ENCODE data around the gene ADAM19. TPM values are rescaled to one million over a fixed set of nuclear protein-coding genes. Genes with fewer than 3 reads are reported as not detected.

Gene ADAM19
- total and polyA plus RNA-seq, 7 donors = 0.27 to 4.5 (median 1.4) TPM

DNA sequence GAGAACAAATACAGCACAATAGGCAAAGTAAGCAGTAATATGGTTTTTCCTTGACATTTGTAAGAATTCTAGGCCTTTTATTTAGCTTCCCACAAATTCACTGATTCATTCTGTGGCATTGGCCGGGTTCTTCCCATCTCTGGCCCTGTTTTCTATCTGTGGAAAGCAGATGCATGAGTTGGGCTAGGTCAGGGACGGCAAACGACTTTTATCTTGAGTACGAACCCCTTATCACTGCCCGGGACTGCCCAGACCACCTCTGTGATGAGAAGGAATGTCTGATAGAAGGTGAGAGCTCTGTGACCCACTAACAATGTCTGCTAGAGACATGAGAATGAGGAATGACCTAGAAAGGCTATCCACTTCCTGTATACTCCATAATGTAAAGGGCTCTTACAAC, 35.4 kb upstream of the ADAM19 start:
- TF ChIP-seq, protein P1, sequence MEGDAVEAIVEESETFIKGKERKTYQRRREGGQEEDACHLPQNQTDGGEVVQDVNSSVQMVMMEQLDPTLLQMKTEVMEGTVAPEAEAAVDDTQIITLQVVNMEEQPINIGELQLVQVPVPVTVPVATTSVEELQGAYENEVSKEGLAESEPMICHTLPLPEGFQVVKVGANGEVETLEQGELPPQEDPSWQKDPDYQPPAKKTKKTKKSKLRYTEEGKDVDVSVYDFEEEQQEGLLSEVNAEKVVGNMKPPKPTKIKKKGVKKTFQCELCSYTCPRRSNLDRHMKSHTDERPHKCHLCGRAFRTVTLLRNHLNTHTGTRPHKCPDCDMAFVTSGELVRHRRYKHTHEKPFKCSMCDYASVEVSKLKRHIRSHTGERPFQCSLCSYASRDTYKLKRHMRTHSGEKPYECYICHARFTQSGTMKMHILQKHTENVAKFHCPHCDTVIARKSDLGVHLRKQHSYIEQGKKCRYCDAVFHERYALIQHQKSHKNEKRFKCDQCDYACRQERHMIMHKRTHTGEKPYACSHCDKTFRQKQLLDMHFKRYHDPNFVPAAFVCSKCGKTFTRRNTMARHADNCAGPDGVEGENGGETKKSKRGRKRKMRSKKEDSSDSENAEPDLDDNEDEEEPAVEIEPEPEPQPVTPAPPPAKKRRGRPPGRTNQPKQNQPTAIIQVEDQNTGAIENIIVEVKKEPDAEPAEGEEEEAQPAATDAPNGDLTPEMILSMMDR (IDR thresholded peaks at IDR 0.05) = no peak
- H3K9me3 ChIP-seq = no peaks in the 10 kb centered on the region
- intact Hi-C loops (cut with DNase I) = no loop called here

DNA sequence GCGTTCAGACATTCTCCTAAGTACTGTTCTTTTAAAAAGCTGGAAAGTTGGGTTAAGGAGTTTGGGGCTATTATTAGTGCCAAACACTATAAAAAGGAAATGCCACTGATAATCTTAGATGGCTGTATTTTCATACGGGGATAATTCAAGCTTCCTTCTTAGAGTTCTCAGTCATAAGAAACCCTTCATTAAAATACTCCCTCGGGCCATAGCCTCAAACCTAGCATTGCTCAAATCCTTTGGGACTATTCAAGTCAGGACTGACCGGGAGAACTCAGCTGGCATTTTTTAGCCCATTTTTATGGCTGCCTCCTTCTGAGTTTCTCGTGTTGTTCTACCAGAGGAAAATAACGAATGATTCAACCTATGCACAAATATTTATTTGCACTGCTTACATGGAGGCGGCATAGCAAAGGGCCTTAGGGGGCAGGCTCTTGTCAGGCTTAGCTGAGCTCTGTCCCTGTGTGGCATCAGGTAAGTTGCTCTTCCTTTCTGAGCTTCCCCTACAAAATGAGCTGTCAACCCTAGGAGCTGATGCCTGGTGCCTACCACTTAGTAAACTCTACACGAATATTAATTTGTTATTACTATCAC, 33.5 kb upstream of the ADAM19 start:
- Histone ChIP-seq H3K4me1 (peaks cover 7% of the 10 kb centered on the region), H3K4me3 (no peak overlapping the region), H3K36me3 (ENCODE audit: insufficient read depth in 1 of 2, low read depth in 1 of 2) (no peaks in the 10 kb centered on the region), H3K27me3 (ENCODE audit: insufficient read depth in 3 of 3, low read length in 2 of 3) (no peaks in the 10 kb centered on the region), H3K9me3 (no peaks in the 10 kb centered on the region), H3K27ac (no peak overlapping the region)
- TF ChIP-seq, protein P1 (IDR thresholded peaks at IDR 0.05) = no peak
- intact Hi-C loops (cut with DNase I) = no loop called here
- no peak for ATAC-seq
- WGBS, 3 donors = 61 to 69% (median 61%) methylated on average over 8 of the region's 8 CpGs
- DNase-seq = no peak

More for the DNA sequence above, 35.4 kb upstream of the ADAM19 start:
- Histone ChIP-seq H3K36me3 (ENCODE audit: insufficient read depth in 1 of 2, low read depth in 1 of 2) (no peaks in the 10 kb centered on the region), H3K4me3 (no peak overlapping the region), H3K27me3 (ENCODE audit: insufficient read depth in 3 of 3, low read length in 2 of 3) (no peaks in the 10 kb centered on the region), H3K4me1 (peaks cover 7% of the 10 kb centered on the region), H3K27ac (peak overlapping the region; percentile 78)
- no peak for DNase-seq
- no peak for ATAC-seq
- 78 to 83% (median 82%) methylated on average over 5 of the region's 5 CpGs for WGBS, 3 donors

DNA sequence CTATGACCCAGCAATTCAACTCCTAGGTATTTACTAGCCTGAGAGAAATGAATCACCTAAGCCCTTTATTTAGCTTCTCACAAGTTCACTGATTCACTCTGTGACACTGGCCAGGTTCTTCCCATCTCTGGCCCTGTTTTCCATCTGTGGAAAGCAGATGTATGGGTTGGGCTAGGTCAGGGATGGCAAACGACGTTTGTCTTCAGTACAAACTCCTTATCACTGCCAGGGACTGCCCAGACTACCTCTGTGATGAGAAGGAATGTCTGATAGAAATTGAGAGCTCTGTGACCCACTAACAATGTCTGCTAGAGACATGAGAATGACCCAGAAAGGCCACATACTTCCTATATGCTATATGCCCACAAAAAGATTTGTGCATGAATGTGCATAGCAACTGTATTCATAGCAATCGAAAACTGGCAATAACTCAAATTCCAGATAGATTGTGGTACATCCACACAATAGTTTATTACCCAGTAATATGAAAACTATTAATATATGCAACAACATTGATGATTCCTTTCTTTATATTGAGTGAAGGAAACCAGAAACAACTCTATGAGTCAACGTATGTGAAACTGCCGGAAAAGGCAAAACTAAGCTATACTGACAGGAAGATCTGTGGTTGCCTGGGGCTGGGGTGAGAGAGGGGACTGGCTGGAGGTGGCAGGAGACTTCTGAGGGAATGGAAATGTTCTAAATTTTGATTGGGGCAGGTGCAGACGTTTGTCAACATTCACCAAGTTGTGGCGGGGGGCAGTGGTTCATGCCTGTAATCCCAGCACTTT, 32.0 kb upstream of the ADAM19 start:
- Histone ChIP-seq H3K27me3 (ENCODE audit: insufficient read depth in 3 of 3, low read length in 2 of 3) (no peaks in the 10 kb centered on the region), H3K4me1 (peaks cover 7% of the 10 kb centered on the region), H3K4me3 (no peak overlapping the region), H3K9me3 (no peaks in the 10 kb centered on the region), H3K36me3 (ENCODE audit: insufficient read depth in 1 of 2, low read depth in 1 of 2) (no peaks in the 10 kb centered on the region), H3K27ac (no peak overlapping the region)
- peak in 3 of 4 donors; percentile 59 to 75 (median 63) for ATAC-seq
- WGBS, 3 donors = 63 to 69% (median 66%) methylated on average over 7 of the region's 7 CpGs
- no peak for DNase-seq
- intact Hi-C loops (cut with DNase I) = no loop called here
- TF ChIP-seq, protein P1 (IDR thresholded peaks at IDR 0.05) = no peak

DNA sequence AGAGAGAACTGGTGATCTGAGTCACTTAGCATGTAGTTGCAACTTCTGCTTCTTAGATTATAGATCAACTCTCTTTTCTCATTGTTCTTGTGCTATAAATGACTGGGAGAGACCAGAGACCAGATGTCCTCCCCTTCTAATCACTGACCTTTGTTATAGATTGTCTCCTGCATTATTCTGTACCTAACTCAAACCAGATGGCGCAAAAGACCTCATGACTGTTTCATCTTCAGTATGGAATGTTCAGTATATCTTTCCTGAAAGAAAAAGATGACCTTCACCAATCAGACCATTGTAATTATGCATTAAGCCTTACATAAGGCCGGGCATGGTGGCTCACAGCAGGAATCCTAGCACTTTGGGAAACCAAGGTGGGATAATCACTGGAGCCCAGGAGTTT, 30.5 kb upstream of the ADAM19 start:
- H3K36me3 ChIP-seq (ENCODE audit: insufficient read depth in 1 of 2, low read depth in 1 of 2) = no peaks in the 10 kb centered on the region
- H3K4me1 ChIP-seq = no peaks in the 10 kb centered on the region
- intact Hi-C loops (cut with DNase I) = no loop called here
- H3K27ac ChIP-seq = no peak overlapping the region
- no peaks in the 10 kb centered on the region for H3K9me3 ChIP-seq
- ATAC-seq (no peak), DNase-seq (no peak)
- no peaks in the 10 kb centered on the region for H3K27me3 ChIP-seq (ENCODE audit: insufficient read depth in 3 of 3, low read length in 2 of 3)
- TF ChIP-seq, protein P1 (IDR thresholded peaks at IDR 0.05) = no peak
- no peak overlapping the region for H3K4me3 ChIP-seq
- WGBS, 3 donors = 95 to 98% (median 96%) methylated on average over 2 of the region's 2 CpGs

Data from psoas muscle (tissue), 8 donors.